Measurements from ENCODE around the gene RPL39. TPM values are rescaled to one million over a fixed set of nuclear protein-coding genes. Genes with fewer than 3 reads are reported as not detected.
"Not testable (repeated sequence)": the region's sequence is repeated elsewhere in the genome, so short reads cannot be mapped to it uniquely, and the experiment has no call there.

The RPL39 gene
- total RNA-seq, 1 experiment from 2014 or later, result 1,700 TPM

DNA sequence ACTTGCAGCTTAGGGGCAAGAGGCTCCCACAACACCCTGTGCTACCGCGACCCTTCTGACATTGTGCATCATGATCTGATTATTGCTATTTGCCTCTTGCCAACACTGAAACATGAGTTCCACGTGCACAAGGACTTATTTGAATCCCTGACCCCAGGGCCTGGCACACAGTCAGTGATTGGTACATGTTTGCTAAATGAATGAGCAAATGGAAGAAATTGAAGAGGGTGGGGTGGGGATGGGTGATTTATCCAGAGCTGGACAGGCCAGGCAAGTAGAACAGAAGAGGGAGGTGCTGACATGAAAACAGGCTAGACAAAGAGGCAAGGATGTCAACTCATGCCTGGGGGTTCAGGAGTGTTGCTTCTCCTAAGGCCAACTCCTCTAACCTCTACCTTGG lies 24.9 kb upstream of the RPL39 start:
- DNase-seq, result no peak
- Mint-ChIP-seq H3K36me3 (ENCODE audit: insufficient read depth, unreplicated experiment) (no peaks in the 10 kb centered on the region), H3K27me3 (ENCODE audit: insufficient read depth, unreplicated experiment) (peaks cover 3% of the 10 kb centered on the region), H3K27ac (ENCODE audit: unreplicated experiment) (no peak overlapping the region), H3K9me3 (ENCODE audit: unreplicated experiment) (no peaks in the 10 kb centered on the region), H3K4me1 (ENCODE audit: low read depth, unreplicated experiment) (no peaks in the 10 kb centered on the region), H3K4me3 (ENCODE audit: unreplicated experiment) (no peak overlapping the region)
- no peak overlapping the region for H3K4me3 ChIP-seq (ENCODE audit: low read depth, low read length)
- H3K9me3 ChIP-seq, result no peaks in the 10 kb centered on the region
- no TSS peak for BruUV-seq (replicated peaks)
- H3K27me3 ChIP-seq (replicated peaks; ENCODE audit: control insufficient read depth, insufficient read depth, low read length), result no peaks in the 10 kb centered on the region
- ChIA-PET POLR2A (no interaction called here), CTCF (no interaction called here)
- H3K4me1 ChIP-seq, result no peaks in the 10 kb centered on the region
- TF ChIP-seq CTCF (IDR thresholded peaks at IDR 0.05; ENCODE audit: insufficient read depth in 1 of 2, low read depth in 1 of 2, low read length in 1 of 2, severe bottlenecking in 1 of 2, unreplicated experiment in 1 of 2), result no peak
- intact Hi-C loops (cut with micrococcal nuclease; ENCODE audit: unreplicated experiment), result no loop called here
- H3K36me3 ChIP-seq (ENCODE audit: control insufficient read depth, insufficient read depth, low read length), result no peaks in the 10 kb centered on the region

GRCh38 chrX:119809185-119809666 lies 17.8 kb upstream of the RPL39 start:
- Mint-ChIP-seq H3K36me3 (ENCODE audit: insufficient read depth, unreplicated experiment) (no peaks in the 10 kb centered on the region), H3K4me1 (ENCODE audit: low read depth, unreplicated experiment) (no peaks in the 10 kb centered on the region), H3K27me3 (ENCODE audit: insufficient read depth, unreplicated experiment) (peaks cover 3% of the 10 kb centered on the region), H3K4me3 (ENCODE audit: unreplicated experiment) (no peak overlapping the region), H3K9me3 (ENCODE audit: unreplicated experiment) (no peaks in the 10 kb centered on the region), H3K27ac (ENCODE audit: unreplicated experiment) (no peak overlapping the region)
- ChIA-PET POLR2A (no interaction called here), CTCF (no interaction called here)
- no peak for TF ChIP-seq CTCF (IDR thresholded peaks at IDR 0.05; ENCODE audit: insufficient read depth in 1 of 2, low read depth in 1 of 2, low read length in 1 of 2, severe bottlenecking in 1 of 2, unreplicated experiment in 1 of 2)
- BruUV-seq (replicated peaks), result no TSS peak
- H3K36me3 ChIP-seq (ENCODE audit: control insufficient read depth, insufficient read depth, low read length), result no peaks in the 10 kb centered on the region
- no peaks in the 10 kb centered on the region for H3K9me3 ChIP-seq
- no peak for DNase-seq
- H3K27me3 ChIP-seq (replicated peaks; ENCODE audit: control insufficient read depth, insufficient read depth, low read length), result no peaks in the 10 kb centered on the region
- H3K4me3 ChIP-seq (ENCODE audit: low read depth, low read length), result no peak overlapping the region
- H3K4me1 ChIP-seq, result no peaks in the 10 kb centered on the region
- intact Hi-C loops (cut with micrococcal nuclease; ENCODE audit: unreplicated experiment), result no loop called here

DNA sequence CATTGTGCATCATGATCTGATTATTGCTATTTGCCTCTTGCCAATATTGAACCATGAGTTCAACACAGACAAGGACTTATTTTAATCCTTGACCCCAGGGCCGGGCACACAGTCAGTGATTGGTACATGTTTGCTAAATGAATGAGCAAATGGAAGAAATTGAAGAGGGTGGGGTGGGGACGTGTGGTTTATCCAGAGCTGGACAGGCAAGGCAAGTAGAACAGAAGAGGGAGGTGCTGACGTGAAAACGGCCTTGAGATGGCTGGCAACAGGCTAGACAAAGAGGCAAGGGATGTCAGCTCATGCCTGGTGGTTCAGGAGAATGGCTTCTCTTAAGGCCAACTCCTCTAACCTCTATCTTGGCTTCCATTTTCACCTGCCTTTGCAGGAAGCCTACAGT lies 17.0 kb upstream of the RPL39 start:
- H3K4me3 ChIP-seq (ENCODE audit: low read depth, low read length); H3K27ac Mint-ChIP-seq (ENCODE audit: unreplicated experiment); DNase-seq; H3K4me3 Mint-ChIP-seq (ENCODE audit: unreplicated experiment); BruUV-seq (replicated peaks); H3K4me1 ChIP-seq; H3K9me3 Mint-ChIP-seq (ENCODE audit: unreplicated experiment); H3K27me3 Mint-ChIP-seq (ENCODE audit: insufficient read depth, unreplicated experiment); POLR2A ChIA-PET; CTCF ChIA-PET; H3K36me3 Mint-ChIP-seq (ENCODE audit: insufficient read depth, unreplicated experiment); H3K9me3 ChIP-seq; H3K27me3 ChIP-seq (replicated peaks; ENCODE audit: control insufficient read depth, insufficient read depth, low read length); H3K4me1 Mint-ChIP-seq (ENCODE audit: low read depth, unreplicated experiment); H3K36me3 ChIP-seq (ENCODE audit: control insufficient read depth, insufficient read depth, low read length); intact Hi-C loops (cut with micrococcal nuclease; ENCODE audit: unreplicated experiment): not testable (repeated sequence)

DNA sequence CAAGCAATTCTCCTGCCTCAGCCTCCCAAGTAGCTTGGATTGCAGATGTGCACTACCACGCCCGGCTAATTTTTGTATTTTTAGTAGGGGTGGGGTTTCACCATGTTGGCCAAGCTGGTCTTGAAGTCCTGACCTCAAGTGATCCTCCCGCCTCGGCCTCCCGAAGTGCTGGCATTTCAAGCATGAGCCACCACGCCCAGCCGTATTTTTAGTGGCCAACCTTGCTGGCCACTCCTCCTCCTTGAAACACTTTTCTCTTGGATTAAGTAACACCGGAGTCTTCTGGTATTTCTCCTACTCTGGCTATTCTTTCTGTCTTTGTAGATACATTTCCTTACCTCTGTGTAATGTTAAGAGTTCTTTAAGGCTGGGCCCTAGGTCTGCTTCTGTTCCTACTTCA lies 11.1 kb upstream of the RPL39 start:
- Histone ChIP-seq H3K4me3 (ENCODE audit: low read depth, low read length) (no peak overlapping the region), H3K4me1 (no peaks in the 10 kb centered on the region), H3K9me3 (no peaks in the 10 kb centered on the region), H3K27me3 (replicated peaks; ENCODE audit: control insufficient read depth, insufficient read depth, low read length) (no peaks in the 10 kb centered on the region), H3K36me3 (ENCODE audit: control insufficient read depth, insufficient read depth, low read length) (no peaks in the 10 kb centered on the region)
- CTCF ChIA-PET, result no interaction called here
- DNase-seq, result no peak
- H3K27ac Mint-ChIP-seq (ENCODE audit: unreplicated experiment), result no peak overlapping the region
- POLR2A ChIA-PET, result no interaction called here
- no peaks in the 10 kb centered on the region for H3K4me1 Mint-ChIP-seq (ENCODE audit: low read depth, unreplicated experiment)
- H3K36me3 Mint-ChIP-seq (ENCODE audit: insufficient read depth, unreplicated experiment), result no peaks in the 10 kb centered on the region
- H3K4me3 Mint-ChIP-seq (ENCODE audit: unreplicated experiment), result no peak overlapping the region
- no peaks in the 10 kb centered on the region for H3K9me3 Mint-ChIP-seq (ENCODE audit: unreplicated experiment)
- BruUV-seq (replicated peaks), result no TSS peak
- no peaks in the 10 kb centered on the region for H3K27me3 Mint-ChIP-seq (ENCODE audit: insufficient read depth, unreplicated experiment)
- intact Hi-C loops (cut with micrococcal nuclease; ENCODE audit: unreplicated experiment), result no loop called here
- TF ChIP-seq CTCF (IDR thresholded peaks at IDR 0.05; ENCODE audit: insufficient read depth in 1 of 2, low read depth in 1 of 2, low read length in 1 of 2, severe bottlenecking in 1 of 2, unreplicated experiment in 1 of 2), result no peak
